Erythroblast (primary cell): ENCODE measurements around the gene GPR39.

Experiments
- GATA1 ChIP-seq: IDR thresholded peaks from 2 replicates; pipeline ENCODE4 v1.6.1; 2011; ENCODE audit warnings: low read depth, mild to moderate bottlenecking, control low read depth, low read length, moderate library complexity
- POLR2A ChIP-seq: IDR thresholded peaks from 2 replicates; pipeline ENCODE4 v1.6.1; 2011; ENCODE audit warnings: mild to moderate bottlenecking, low read length

DNA sequence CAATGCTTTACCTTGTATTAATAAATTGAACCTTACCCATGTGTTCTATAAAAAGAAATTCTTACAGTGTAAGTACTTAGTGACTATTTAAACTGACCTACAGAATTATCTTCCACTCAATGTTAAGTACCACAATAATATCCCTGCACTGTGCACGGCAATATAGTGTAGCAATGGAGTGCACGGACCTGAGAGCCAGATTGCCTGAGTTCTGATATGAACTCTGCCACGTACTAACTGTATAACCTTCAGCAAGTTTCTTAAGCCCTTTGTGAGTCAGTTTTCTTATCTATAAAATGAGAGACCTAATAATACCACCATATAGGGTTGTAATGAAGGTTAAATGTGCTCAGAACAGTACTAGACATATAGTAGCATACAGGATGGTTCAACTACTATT, 66.2 kb downstream of the GPR39 start:
- no peak for TF ChIP-seq POLR2A
- no peak for TF ChIP-seq GATA1
